HFFc6 (cell line): ENCODE results near the gene CES1. TPM values are rescaled to one million over a fixed set of nuclear protein-coding genes. Genes with fewer than 3 reads are reported as not detected.
"Not testable (repeated sequence)": the region's sequence is repeated elsewhere in the genome, so short reads cannot be mapped to it uniquely, and the experiment has no call there.

Source experiments
- DNase-seq: peaks from one replicate; pipeline ENCODE4 v3.0.0-alpha.2; 2018
- H3K27ac Mint-ChIP-seq: 2 replicates; pipeline ENCODE4 v1.8.0; 2020; ENCODE audit warnings: mild to moderate bottlenecking, mixed read lengths
- H3K27me3 Mint-ChIP-seq: 2 replicates; pipeline ENCODE4 v1.8.0; 2021; ENCODE audit warnings: mild to moderate bottlenecking, moderate library complexity, mixed read lengths; ENCODE audit not compliant: insufficient read depth
- H3K36me3 Mint-ChIP-seq: 2 replicates; pipeline ENCODE4 v1.8.0; 2021; ENCODE audit warnings: low read depth, mixed read lengths
- H3K4me1 Mint-ChIP-seq: 2 replicates; pipeline ENCODE4 v1.8.0; 2020; ENCODE audit warnings: low read depth, mixed read lengths
- H3K4me3 Mint-ChIP-seq: 2 replicates; pipeline ENCODE4 v1.8.0; 2020; ENCODE audit warnings: mild to moderate bottlenecking, moderate library complexity, mixed read lengths
- H3K9me3 Mint-ChIP-seq: 2 replicates; pipeline ENCODE4 v1.8.0; 2020; ENCODE audit warnings: mild to moderate bottlenecking, mixed read lengths
- CTCF ChIP-seq: fragments of 200-600 bp; sonication (generic); IDR thresholded peaks from 2 replicates; pipeline ENCODE4 v1.5.0; 2021; ENCODE audit warnings: antibody characterized with exemption, mild to moderate bottlenecking
- total RNA-seq, 6 experiments: library from RNA; stranded (reverse); fragmentation: NEBNext Ultra II Directional; extraction: Animal tissue kit (Norgen Biotek cat#: 25700); gene quantifications; 2 replicates in 1 of 6; 3 replicates in 5 of 6; pipeline ENCODE4 v1.2.3, GENCODE V29; 2021

CES1 gene
- total RNA-seq, 6 experiments from 2014 or later = not detected

- Mint-ChIP-seq H3K9me3 (no peaks in the 10 kb centered on the region), H3K27ac (no peak overlapping the region), H3K4me3 (no peak overlapping the region), H3K4me1 (no peaks in the 10 kb centered on the region), H3K36me3 (no peaks in the 10 kb centered on the region), H3K27me3 (peaks cover 6% of the 10 kb centered on the region)
- DNase-seq = no peak
- no peak for TF ChIP-seq CTCF
Measured at GRCh38 chr16:55839115-55839514, 6.2 kb upstream of the CES1 start.

- Mint-ChIP-seq H3K9me3 (no peaks in the 10 kb centered on the region), H3K36me3 (no peaks in the 10 kb centered on the region), H3K27me3 (peaks cover 15% of the 10 kb centered on the region), H3K4me3 (no peak overlapping the region), H3K27ac (no peak overlapping the region), H3K4me1 (no peaks in the 10 kb centered on the region)
- no peak for TF ChIP-seq CTCF
- no peak for DNase-seq
Measured at GRCh38 chr16:55836158-55836611, 3.3 kb upstream of the CES1 start.

GRCh38 chr16:55835581-55835980 lies 2.7 kb upstream of the CES1 start:
- H3K9me3 Mint-ChIP-seq = no peaks in the 10 kb centered on the region
- H3K27ac Mint-ChIP-seq = no peak overlapping the region
- no peak for DNase-seq
- H3K4me1 Mint-ChIP-seq = no peaks in the 10 kb centered on the region
- H3K27me3 Mint-ChIP-seq = peaks cover 15% of the 10 kb centered on the region
- no peak for TF ChIP-seq CTCF
- H3K36me3 Mint-ChIP-seq = no peaks in the 10 kb centered on the region
- H3K4me3 Mint-ChIP-seq = no peak overlapping the region

- H3K27ac Mint-ChIP-seq, H3K36me3 Mint-ChIP-seq, DNase-seq, H3K4me3 Mint-ChIP-seq, H3K9me3 Mint-ChIP-seq, H3K4me1 Mint-ChIP-seq: not testable (repeated sequence)
- H3K27me3 Mint-ChIP-seq = peaks cover 15% of the 10 kb centered on the region
Measured at GRCh38 chr16:55835173-55835572, 2.3 kb upstream of the CES1 start.

DNA sequence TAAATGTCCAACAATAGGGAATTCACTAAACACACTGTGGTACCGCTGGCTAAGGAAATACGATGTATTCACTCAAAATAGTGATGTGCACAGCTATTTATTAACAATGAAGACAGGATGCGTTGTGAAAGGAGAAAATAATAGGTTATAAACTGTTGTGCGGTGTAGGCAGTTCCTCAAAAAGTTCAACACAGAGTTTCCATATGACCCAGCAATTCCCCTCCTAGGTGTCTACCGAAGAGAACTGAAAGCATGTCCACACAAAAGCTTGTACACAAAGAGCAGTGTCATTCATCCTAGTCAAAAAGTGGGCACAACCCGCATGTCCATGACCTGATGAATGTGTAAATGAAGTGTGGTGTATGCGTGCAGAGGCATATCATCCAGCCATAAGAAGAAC lies 1.2 kb upstream of the CES1 start:
- Mint-ChIP-seq H3K4me1 (no peaks in the 10 kb centered on the region), H3K36me3 (no peaks in the 10 kb centered on the region), H3K4me3 (no peak overlapping the region), H3K27ac (no peak overlapping the region), H3K27me3 (peaks cover 13% of the 10 kb centered on the region), H3K9me3 (no peaks in the 10 kb centered on the region)
- no peak for DNase-seq
- TF ChIP-seq CTCF = no peak

DNA sequence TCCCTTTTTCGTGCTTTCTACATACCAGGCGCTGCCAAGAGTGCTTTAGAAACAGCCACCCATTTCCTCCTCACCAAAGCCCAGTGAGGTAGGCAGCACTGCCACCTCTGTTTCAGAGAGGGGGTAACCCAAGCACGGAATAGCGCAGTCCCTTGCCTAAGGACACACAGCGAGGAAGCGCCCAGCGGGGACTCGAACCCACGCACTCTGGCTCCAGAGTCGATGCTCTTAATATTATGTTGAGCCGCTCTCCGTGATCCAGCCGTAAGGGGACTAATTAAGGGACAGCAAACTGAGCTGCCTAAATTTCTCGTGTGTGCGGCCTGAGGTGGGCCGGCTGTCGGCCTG lies 497 bp downstream of the CES1 start:
- no peak for DNase-seq
- no peak overlapping the region for H3K27ac Mint-ChIP-seq
- no peaks in the 10 kb centered on the region for H3K9me3 Mint-ChIP-seq
- H3K36me3 Mint-ChIP-seq = no peaks in the 10 kb centered on the region
- no peaks in the 10 kb centered on the region for H3K4me1 Mint-ChIP-seq
- H3K27me3 Mint-ChIP-seq = peaks cover 9% of the 10 kb centered on the region
- no peak overlapping the region for H3K4me3 Mint-ChIP-seq
- TF ChIP-seq CTCF = no peak
